CMK (cell line): ENCODE measurements around the gene ESRRB.
A peak's percentile ranks its signal among the peaks of the same experiment; 100 is the strongest.

Experiments
- DNase-seq: peaks from one replicate; pipeline ENCODE4 v3.0.0-alpha.2; 2010; ENCODE audit warnings: low read depth

Gene ESRRB

DNA sequence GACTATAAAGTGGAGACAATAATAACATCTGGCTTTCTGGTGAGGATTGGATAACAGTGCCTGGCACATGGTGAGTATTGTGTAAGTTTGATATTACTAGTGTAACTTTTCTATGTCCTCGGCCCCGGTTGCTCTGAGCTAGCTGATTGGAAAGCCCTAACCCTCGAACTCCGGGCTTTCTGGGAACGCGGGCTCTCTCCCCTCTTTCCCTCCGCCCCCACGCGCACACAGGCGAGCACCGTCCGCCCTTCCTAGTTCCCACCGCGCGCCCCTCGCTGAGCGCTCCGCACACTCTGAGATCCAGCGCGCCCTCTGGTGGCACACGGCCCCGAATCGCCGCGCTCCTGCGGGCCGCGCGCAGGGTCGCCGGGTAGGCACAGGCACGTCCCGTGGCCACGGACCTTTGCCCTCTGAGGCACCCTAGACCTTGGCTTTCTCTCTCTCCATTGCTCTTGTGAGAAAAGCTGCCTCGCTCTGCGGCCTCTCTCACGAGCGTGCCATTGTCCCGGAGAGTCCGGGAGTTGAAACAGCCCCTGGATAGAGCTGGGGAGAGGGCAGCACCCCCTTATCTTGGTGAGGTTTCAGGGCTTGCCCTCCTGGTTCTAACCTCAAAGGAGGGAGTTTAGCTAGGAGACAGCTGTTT lies 23.2 kb upstream of the ESRRB start:
- DNase-seq, result peak; percentile 22

DNA sequence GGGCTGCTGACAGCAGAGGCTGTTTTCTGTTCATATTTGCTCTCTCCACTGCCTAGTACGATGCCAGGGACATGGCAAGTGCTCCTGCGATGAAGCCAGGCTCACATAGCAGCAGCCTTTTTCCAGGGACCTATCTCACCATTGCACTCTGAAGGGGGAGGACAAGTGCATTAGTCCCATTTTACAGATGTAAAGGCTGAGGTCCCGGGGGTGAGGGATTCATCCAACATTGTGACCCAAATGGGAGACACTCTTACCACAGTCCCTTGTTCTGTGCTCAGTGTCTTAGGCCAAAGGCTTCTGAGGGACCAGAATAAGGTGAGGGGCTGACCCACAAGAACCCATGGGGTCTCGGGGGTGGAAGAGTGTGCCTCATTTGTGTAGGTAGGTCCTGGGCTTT lies 21.6 kb upstream of the ESRRB start:
- DNase-seq, result no peak

DNA sequence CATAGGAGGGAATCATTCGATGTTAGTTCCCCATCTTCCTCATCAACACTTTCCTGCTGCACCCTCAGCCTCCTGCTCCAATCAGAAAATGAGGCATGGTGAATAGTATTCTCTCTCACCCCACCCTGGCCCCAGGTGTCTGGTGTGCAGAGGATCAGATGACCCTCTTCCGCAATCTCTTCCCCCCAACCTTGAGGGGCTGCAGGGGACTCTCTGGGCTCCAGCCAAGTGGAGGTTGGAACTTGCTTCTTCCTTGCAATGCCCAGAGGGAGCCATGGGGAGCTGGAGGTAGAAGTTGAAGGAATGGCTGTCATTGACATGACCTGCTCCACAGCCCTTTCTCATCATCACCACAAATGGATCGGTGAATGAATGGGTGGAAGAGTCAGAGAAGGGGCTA lies 20.2 kb upstream of the ESRRB start:
- DNase-seq, result no peak

DNA sequence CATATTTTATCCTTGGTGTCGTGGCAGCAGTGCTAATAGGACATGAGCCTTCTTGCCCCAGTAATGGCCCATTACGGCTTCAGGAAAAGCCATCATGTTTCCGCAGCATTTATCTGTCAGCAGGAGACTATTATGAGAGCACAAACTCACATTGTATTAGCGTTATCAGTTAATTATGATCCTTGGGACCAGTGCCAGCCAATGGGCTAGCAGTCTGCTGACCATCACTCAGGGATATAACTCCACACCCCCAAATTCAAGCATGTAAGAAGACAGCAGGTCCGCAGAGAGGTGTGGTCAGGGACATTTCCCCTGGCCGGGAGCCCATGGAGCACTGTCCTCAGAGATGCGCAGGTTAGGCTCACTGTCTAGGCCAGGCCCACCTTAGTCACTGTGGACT lies 4.9 kb upstream of the ESRRB start:
- no peak for DNase-seq

DNA sequence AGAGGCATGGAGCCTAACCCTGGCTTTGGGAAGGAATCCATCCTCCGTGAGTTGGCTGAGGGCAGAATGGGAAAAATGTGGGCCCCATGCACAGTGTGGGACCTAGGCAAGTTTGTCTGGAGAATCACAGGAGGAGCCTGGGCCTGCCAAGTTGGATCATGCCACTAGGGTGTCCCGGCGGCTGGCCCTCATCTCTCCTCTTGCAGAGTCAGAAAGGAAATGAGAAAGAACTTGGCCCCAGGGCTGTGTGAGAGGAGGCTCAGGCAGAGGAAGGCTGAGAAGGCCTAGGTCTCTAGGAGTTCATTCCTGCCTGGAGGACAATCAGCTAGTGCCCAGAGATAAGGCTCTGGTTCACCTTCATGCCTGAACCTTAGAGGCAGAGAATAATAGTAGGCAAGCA lies 2.5 kb upstream of the ESRRB start:
- no peak for DNase-seq

DNA sequence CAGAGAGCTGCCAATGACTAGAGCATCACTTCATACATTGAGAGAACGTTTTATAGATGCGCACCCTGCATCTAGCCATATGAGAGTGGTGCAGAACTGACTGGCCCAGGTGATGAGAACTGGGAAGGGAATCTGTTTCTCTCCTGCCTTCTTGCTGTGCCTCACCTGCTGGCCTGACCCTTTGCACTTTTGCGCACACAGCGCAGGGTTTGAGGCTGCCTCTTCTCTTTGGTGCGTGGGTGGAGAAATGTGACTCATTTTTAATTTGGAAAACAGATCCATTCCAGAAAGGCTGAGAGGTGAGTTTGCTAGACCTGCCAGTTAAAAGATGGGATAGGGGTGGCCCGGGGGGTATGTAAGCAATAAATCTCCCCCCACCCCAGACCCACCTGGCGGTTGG lies 453 bp upstream of the ESRRB start:
- no peak for DNase-seq

DNA sequence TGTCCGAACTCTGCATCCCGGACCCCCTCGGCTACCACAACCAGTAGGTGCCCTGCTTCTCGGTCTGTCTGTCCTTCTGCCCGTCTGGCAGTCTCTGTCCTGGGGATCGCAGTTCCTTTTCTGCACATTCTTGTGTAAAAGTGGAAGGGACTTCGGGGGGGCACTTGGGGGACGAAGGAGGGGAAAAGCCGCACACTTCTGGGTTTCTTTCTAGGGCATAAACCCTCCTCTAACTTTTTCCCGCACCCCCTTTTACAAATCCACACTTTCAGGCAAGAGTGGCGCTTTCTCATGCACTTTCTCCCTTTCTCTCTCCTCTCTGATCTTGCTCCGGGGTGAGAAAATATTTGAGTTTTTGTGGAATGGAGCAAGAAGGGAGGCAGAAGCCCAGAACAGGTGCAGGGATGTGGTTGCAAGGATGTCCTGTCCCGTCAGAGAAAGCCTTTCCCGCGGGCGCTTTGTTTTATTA lies 506 bp downstream of the ESRRB start:
- no peak for DNase-seq

DNA sequence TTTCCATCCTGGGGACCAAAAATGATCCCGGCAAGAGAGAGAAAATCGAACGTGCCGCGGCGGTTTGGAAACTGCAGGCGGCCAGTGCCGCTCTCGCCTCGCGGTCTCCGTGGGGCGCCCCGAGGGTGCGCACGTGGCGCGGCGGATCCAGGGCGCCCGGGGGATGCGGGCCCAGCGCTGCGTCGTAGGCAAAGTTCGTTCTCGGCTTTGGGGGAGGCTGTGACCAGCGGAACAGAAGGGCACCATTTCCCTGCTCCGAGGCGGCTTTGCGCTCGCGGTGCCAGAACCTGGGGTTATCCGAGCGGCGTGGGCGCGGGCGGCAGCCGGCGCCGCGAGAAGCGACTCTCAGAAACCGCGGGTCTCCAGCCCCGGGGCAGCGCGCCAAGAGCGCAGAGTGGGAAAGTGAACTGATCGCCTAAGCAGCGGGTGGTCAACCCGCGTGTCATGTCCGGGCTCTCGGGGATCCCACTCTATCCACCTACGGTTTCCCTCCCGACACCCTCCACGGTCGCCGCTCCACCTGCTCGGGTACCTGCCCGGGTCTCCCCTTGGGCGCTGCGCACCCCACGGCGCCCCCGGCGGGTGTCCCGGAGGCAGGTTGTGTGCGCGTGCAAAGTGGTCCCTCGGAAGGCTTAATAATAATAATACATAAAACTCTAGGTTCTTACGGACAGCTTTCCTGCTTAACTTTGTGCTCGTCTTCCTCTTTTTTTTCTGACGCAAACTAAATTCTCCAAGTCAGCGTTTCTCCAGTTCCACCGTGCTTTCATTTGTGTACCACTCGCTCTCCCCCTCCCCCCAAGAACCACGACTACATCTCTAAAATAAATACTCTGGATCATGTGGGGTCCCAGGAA lies 1.2 kb downstream of the ESRRB start:
- DNase-seq, result no peak

DNA sequence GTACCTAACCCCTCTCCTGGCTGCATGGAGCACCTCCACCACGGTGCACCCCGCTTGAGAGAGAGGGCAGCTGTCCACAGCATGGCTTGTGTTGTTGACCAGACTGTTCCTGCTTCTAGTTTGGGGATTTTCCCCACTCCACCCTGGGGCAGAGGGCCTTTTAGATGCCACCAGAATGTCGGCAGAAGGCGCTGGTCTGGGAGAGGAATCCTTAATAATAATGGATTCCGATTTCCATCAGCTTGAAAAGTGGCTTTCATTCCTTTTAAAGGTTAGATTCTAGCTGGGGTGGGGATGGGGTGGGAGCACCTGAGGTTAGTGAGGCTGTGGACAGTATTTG lies 1.8 kb downstream of the ESRRB start:
- DNase-seq, result no peak

DNA sequence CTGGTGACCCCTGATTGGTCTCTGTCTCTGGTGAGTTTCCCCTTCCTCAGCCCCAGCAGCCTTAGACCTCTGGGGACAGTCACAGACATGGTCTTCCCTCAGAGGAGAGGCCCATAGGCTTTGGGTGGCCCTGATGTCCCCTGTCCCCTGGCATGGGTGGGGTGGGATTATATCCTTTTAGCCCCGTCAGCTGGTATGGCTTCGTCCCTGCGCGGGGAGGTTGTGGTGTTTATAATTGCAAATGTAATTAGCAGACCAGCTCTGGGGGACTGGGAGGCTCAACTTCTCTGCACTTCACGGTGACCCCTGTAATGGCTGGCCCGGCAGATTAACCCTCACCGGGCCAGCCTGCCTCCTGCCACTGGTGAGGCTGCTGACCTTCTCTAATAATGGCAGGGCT lies 5.1 kb downstream of the ESRRB start:
- no peak for DNase-seq

DNA sequence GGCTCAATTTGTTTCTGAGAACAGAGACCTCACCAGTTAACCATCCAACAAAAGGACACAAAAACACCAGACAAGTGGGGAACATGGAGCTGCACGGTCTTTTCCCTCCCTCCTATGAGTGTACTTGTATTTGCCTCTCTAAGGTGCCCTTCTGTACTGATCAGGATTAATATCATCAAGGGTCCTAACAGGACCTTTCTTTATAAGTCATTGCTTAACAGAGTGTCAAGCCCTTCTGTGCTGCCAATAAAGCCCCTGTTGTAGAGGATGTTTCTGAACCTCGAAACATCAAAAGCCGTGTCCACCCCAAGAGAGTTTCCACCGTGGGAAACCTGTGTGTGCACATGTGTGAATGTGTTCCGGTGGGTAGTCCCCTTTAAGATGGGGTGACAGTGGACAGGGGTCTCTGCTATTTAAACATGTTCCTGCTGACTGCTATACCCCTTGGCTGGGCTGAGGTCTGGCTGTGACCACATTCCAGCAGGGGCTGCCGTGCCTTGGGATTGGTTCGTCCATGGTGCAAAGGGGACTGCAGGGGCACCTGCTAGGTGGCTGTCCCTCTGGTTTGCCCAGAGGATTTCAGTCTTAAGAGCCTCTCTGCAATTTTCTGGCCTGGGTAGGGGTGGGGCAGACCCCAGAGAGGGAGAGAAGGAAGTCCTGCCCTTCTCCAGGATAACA lies 6.0 kb downstream of the ESRRB start:
- no peak for DNase-seq

DNA sequence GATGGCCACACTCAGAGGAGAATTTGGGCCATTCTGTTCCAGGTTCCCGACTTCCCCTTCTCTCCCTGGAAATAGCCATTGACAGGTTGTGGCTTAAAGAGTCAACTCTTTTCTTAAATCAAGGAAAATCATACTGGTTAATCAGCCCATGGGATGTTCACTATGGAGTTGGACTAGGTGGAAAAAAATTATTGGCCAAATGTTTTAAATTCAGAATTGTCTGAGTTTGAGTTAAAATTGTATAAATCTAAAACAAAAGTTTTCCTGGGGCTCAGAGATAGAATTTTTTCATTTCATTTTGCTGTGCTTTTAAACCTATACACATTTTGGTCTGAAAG lies 6.5 kb downstream of the ESRRB start:
- no peak for DNase-seq

DNA sequence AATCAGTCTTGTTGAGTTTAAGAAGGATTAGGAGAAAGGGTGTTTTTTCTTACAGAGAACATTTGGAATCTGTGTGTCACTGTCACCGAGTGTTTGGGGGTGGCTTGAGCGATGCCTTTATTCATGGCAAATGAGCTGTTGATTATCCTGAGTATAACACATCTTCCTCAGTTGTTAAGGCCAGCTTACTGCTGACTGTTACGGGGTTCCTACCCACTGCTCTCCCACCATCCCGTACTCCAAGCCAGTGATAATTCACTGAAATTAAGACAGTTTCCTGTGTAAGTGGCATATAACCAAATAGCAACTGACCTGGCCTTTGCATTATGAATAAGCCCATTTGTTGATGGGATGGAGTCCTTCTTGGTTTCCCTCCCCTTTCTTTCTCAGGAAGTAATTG lies 9.5 kb downstream of the ESRRB start:
- DNase-seq, result no peak

DNA sequence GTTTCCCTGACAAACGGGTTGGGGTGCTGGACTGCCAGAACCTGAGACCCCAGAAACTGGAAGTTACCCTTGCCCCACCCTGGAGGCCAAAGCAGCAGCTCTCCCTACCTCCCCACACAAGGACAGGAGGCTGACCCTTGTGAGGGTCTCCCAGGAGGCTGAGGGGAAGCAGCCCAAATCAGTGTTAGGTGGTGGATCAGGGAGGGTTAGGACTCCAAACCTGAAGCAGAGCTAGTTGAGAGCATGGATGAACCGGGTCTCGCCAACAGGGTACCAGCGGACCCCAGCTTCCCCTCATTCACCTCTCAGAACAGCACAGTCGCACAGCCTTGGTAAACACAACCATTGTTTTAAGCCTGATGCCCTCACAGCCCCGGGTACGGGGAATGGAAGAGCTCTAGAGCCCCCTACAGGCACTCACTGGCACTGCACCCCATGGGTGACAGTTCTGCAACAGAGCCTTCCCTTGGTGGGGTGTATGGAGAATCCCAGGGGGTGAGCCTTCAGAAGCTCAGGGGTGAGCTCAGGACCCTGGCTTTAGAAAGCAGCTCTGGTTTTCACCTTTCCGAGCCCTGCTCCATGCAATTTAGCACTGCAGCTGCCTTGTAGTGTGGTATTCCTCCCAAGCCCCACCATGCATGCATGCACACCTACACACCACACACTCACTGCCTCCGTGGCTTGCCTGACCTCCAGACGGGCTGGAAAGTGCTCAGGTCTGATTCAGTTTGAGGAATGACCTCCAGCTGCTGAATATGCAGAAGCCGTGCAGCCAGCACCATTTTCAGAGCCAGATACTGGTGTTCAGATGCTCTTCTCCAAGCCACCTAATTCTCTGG lies 11.2 kb downstream of the ESRRB start:
- DNase-seq, result peak; percentile 25

DNA sequence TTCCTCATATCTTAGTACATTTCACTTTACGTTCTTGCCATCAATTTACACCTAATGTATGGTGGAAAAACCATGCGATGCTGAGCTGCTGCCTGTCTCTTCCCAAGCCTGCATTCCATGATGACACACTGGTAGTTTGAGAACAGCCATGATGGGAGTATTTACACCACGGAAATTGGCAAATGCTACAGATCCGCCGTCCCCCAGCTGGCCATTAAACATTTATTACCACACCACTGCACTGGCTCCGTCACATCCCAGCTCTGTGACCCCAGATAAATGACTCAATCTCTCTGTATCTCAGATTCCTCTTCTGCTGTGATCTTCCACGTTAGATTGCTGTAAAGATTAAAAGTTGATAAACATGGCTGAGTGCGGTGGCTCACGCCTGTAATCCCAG lies 13.9 kb downstream of the ESRRB start:
- no peak for DNase-seq

DNA sequence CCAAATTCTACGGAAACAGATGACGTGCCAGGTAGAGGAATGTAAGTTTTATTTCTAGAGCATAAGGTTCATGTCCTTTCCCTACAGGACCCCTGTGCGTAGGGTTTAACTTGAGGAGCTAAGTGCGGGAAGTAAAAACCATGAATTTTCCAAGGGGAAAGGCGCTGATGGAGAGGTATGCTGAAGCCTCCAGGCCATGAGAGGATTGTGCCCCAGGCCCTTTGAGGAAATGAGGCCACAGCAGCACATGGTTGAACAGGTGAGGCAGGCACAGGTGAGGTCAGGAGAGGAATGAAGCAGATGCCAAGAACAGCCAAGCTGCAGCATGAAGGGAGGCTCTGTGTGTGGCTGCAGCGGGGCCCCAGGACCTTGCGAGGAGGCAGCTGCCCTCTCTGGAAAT lies 14.7 kb downstream of the ESRRB start:
- no peak for DNase-seq

DNA sequence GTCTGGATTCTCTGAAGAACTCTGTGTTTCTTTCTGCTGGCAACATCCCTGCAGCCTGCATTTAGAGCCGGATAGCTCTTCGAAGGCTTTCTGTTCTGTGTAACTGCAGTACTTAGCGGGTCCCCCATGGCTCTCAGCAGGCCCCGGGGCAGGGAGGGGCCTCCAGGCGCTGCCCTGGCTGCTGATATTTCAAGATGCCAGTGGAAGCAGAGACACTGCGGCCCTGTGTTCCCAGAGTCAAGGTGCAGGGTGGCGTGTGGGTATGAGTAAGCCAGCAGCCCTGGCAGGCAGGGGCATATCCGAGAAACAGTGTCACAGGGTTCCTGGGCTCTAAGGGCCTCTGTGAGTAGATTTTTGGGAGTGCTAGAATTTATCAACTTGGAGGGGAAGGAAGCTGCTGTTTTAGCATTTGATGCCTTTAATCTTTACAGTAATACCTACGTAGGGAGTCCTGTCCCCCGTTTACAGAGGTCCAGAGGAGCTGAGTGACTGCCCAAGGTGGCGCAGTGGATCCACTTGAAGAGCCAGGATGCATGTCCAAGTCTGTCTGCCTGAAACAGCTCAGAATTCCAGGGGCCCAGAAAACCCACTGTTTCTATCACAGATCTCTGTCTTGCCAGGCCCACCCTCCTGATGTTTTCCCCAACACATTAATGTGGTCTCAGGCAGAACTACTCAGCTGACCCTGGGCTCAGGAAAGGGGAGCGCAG lies 16.2 kb downstream of the ESRRB start:
- no peak for DNase-seq

DNA sequence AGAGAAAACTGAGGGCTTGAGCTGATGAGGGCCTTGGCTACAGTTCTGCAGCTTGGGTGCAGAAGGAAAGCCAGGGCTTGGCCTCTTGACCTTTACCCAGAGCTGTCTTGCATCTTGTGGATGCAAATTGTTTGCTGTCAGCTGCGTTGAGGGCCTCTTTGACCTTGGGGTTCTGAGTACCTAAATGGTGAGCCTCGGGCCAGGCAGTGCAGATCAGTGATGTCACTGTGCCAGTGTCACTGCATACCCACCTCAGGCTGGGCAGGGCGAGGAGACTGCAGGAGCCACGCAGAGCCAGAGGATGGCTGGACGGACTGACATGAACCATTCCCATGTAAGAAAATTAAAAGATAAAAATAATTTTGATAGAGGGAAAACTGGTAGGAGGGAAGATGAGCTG lies 18.6 kb downstream of the ESRRB start:
- no peak for DNase-seq

DNA sequence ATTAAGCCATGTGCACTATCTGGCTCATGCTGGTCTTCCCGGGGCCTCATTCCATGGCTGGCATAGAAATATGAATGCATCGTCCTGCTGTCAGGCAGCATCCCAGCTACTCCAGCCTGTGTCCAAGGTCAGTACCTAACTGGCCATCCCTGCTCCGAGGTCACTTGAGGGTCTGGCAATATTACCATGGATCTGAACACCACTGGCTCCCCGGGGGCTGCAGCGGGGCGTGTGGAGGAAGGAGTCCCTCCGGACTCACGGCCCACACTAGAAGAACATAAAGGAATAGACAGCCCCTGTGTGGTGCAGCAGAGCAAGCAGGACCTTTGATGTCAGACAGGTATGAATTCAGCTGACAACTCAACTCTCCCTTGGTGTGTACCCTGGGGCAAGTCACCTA lies 19.2 kb downstream of the ESRRB start:
- no peak for DNase-seq

DNA sequence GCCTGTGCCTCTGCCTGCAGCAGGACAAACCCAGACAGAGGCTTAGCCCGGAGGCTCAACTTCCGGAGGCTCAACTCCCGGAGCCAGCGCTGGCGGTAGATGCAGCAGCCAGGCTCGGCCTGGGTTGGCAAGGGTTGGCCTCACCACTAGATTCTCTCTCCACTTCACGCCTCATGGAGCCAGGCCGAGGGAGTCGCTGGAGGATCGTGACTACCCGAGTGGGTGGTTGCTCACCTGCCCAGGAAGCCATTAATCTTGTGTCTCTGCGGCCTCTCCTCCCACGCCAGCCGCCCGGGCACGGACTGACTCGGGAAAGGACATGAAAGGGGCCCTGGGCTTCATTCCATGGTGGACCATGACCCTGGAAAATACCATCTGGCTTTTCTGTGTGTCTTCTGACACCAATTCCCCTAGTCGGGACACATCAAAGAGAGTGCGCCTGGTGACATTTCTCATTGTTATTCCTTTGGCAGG lies 20.8 kb downstream of the ESRRB start:
- no peak for DNase-seq

DNA sequence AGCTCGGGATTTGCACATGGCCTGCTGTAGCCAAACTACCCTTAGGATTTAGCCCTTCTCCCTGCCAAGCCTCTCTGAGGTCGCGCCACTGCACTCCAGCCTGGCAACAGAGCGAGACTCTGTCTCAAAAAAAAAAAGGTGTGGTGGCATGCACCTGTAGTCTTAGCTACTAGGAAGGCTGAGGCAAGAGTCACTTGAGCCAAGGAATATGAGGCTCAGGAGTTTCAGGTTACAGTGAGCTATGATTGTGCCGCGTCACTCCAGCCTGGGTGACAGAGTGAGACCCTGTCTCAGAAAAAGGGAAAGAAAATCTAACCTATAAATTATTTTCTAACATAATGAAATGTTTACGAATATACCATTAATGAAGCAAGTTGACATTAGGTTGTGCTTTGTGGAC lies 29.7 kb downstream of the ESRRB start:
- DNase-seq, result no peak
